IgD-negative memory B cell (primary cell): ENCODE results near the gene TAL1. TPM values are rescaled to one million over a fixed set of nuclear protein-coding genes. Genes with fewer than 3 reads are reported as not detected.
A peak's percentile ranks its signal among the peaks of the same experiment; 100 is the strongest.
"Not testable (repeated sequence)": the region's sequence is repeated elsewhere in the genome, so short reads cannot be mapped to it uniquely, and the experiment has no call there.

ENCODE experiments used
- H3K27ac Mint-ChIP-seq, 3 donors: one replicate each; pipeline ENCODE4 v1.8.0; 2020 to 2022; ENCODE audit warnings: mild to moderate bottlenecking in 3 of 3, mixed read lengths in 3 of 3, moderate library complexity in 1 of 3
- H3K27me3 Mint-ChIP-seq: one replicate; pipeline ENCODE4 v1.8.0; 2021; ENCODE audit warnings: mixed read lengths
- H3K36me3 Mint-ChIP-seq: one replicate; pipeline ENCODE4 v1.8.0; 2020; ENCODE audit warnings: mild to moderate bottlenecking, mixed read lengths
- H3K4me1 Mint-ChIP-seq, 3 donors: one replicate each; pipeline ENCODE4 v1.8.0; 2020 to 2022; ENCODE audit warnings: mixed read lengths in 3 of 3, mild to moderate bottlenecking in 1 of 3
- H3K4me3 Mint-ChIP-seq, 4 donors: one replicate each; pipeline ENCODE4 v1.8.0; 2020 to 2022; ENCODE audit warnings: mild to moderate bottlenecking in 4 of 4, mixed read lengths in 4 of 4, moderate library complexity in 3 of 4
- H3K9me3 Mint-ChIP-seq, 3 donors: one replicate each; pipeline ENCODE4 v1.8.0; 2020 to 2021; ENCODE audit warnings: mixed read lengths in 3 of 3, mild to moderate bottlenecking in 1 of 3
- polyA plus RNA-seq: library from polyadenylated mRNA; unstranded; fragments of 300-500 nt; fragmentation: Illumina TruSeq; gene quantifications from one replicate; pipeline ENCODE4 v1.2.3, GENCODE V29; 2021

TAL1 gene
- polyA plus RNA-seq, 1 donor from 2014 or later: 0.19 TPM

DNA sequence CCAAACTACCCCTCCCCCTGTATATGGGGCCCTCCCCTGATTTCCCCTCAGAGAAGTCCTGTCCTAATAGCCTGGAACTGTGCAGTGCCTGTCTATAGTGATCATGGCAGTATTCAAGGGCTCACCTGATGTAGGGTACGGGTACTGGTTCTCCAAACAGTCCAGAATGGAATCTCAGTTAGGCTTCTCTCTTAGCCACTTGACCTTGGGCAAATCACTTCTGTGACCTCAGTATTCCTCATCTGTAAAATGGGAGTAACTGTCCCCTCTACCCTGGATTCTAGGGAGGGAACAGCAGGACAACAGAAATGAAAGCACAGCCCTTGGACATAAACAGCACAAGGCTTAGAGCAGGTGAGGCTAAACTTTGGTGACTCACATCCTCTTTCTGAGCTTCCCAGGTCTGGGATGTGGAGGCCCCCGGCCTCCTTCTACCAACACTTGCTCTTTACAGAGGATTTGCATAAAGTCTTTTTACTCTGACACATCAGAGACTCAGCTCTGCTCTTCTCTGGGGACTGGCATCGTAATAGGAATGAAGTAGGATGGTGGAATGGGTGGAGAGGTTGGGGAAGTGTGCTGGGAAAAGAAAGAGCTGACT is 22.2 kb downstream of the TAL1 start:
- Mint-ChIP-seq H3K27me3 (peaks cover 17% of the 10 kb centered on the region), H3K4me3 (no peak overlapping the region), H3K36me3 (no peaks in the 10 kb centered on the region), H3K9me3 (no peaks in the 10 kb centered on the region), H3K4me1 (no peaks in the 10 kb centered on the region), H3K27ac (peak overlapping the region in 1 of 3 donors; percentile 17)

DNA sequence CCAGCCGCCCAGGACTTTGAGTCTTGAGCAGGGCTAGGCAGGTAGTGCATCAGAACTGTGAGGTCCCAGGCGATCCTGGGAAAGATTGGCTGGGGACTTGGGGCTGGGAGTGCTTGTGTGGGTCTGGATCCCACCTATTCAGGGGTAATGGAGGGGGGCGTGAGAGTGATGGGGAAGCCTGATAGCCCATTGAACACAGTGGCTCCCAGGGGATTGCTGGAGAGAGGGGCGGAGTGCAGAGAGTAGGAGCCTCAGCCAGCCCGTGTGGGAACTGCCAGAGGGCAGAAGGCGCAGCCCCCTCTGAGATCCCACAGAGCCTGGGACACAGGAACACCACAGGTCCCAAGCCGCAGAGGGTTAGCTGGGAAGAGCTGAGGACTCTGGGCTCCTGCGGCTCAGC is 22.9 kb downstream of the TAL1 start:
- peaks cover 0 to 4% (median 4%) of the 10 kb centered on the region in 3 donors for H3K9me3 Mint-ChIP-seq
- H3K27ac Mint-ChIP-seq: no peak overlapping the region
- peaks cover 22% of the 10 kb centered on the region for H3K27me3 Mint-ChIP-seq
- no peaks in the 10 kb centered on the region for H3K36me3 Mint-ChIP-seq
- no peaks in the 10 kb centered on the region for H3K4me1 Mint-ChIP-seq
- H3K4me3 Mint-ChIP-seq: no peak overlapping the region

DNA sequence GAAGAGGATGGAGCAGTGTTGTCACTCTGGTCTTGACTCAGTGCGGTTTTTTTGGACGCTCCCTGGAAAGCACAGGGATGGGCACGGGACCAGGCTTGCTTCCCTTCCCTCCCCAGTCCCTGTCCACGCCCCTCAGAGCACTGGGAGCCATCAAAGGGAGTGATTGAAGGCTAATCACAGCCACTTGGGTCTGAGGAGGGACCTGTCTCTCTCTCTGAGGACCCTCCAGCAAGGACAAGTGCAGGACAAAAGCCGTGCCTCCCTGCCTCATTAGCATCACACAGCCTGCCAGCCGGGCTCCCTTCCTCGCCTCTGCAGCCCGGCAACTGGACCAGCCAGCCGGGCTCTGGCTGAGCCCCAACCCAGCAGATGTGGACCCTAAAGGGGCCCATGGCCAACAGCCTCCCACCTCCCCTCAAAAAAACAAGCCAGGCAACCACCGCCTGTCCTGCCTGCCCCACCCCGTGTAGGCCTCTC is 23.6 kb downstream of the TAL1 start:
- H3K9me3 Mint-ChIP-seq: peaks cover 0 to 11% (median 4%) of the 10 kb centered on the region in 3 donors
- H3K27ac Mint-ChIP-seq: no peak overlapping the region
- peaks cover 24% of the 10 kb centered on the region for H3K27me3 Mint-ChIP-seq
- peaks cover 0 to 4% (median 3%) of the 10 kb centered on the region in 3 donors for H3K4me1 Mint-ChIP-seq
- no peak overlapping the region for H3K4me3 Mint-ChIP-seq
- H3K36me3 Mint-ChIP-seq: no peaks in the 10 kb centered on the region

DNA sequence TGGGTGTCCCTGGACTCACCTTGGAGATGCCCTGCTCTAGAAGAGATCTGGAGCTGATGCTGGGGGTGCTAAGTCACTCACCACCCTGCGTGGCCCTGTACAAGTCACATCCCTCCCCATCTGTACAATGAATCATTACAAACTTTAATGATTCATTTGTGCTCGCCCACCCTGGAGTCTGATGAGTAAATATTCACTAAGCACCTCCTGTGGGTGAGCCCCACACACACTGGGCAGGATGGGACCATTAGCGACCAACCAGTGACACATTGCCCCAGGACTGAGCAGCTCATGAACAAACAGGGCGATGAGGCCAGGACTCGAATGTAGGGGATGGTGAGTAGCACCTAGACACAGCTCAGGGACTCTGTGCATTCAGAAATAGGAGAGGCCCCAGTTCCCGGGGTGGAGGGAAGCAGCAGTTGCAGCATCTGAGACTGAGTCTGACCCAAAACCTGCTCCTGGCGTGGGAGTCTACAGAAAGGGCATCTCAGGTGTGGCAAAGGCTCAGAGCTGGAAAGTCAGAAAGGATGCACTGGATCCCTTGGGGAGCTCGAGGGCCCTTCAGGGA is 24.1 kb downstream of the TAL1 start:
- H3K27ac Mint-ChIP-seq: no peak overlapping the region
- H3K9me3 Mint-ChIP-seq: peaks cover 0 to 16% (median 6%) of the 10 kb centered on the region in 3 donors
- H3K4me3 Mint-ChIP-seq: no peak overlapping the region
- peaks cover 24% of the 10 kb centered on the region for H3K27me3 Mint-ChIP-seq
- H3K36me3 Mint-ChIP-seq: no peaks in the 10 kb centered on the region
- H3K4me1 Mint-ChIP-seq: peaks cover 0 to 6% (median 5%) of the 10 kb centered on the region in 3 donors

DNA sequence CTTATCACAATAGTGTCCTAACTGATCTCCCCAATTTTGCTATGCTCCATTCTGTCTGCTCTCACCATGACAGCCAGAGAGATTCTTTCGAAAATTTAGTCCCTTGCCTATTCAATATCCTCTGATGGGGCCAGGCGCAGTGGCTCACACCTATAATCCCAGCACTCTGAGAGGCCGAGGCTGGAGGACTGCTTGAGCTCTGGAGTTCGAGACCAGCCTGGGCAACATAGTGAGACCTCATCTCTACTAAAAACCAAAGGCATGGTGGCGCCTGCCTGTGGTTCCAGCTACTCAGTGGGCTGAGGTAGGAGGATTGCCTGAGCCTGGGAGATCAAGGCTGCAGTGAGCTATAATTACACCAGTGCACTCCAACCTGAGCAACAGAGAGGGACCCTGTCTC is 26.1 kb downstream of the TAL1 start:
- no peak overlapping the region for H3K4me3 Mint-ChIP-seq
- H3K4me1 Mint-ChIP-seq: peaks cover 0 to 6% (median 5%) of the 10 kb centered on the region in 3 donors
- peaks cover 0 to 16% (median 6%) of the 10 kb centered on the region in 3 donors for H3K9me3 Mint-ChIP-seq

DNA sequence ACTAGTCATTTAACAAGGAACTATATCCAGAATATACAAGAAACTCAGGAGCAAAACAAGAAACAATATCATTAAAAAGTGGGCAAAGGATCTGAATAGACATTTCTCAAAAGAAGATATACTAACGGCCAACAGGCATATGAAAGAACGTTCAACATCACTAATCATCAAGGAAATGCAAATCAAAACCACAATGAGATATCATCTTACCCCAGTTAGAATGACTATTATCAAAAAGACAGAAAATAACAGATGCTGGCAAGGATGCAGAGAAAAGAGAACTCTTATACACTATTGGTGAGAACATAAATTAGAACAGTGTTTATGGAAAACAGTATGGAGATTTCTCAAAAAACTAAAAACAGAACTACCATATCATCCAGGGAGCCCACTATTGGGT is 28.5 kb downstream of the TAL1 start:
- Mint-ChIP-seq H3K27me3 (peaks cover 29% of the 10 kb centered on the region), H3K9me3 (peaks cover 0 to 16% (median 6%) of the 10 kb centered on the region in 3 donors), H3K4me3 (peak overlapping the region in 1 of 4 donors; percentile 45)
- not testable (repeated sequence) for H3K27ac Mint-ChIP-seq, H3K36me3 Mint-ChIP-seq, H3K4me1 Mint-ChIP-seq

More for the DNA sequence above, 26.1 kb downstream of the TAL1 start:
- H3K27me3 Mint-ChIP-seq: peaks cover 25% of the 10 kb centered on the region
- H3K36me3 Mint-ChIP-seq: no peaks in the 10 kb centered on the region
- H3K27ac Mint-ChIP-seq: no peak overlapping the region

DNA sequence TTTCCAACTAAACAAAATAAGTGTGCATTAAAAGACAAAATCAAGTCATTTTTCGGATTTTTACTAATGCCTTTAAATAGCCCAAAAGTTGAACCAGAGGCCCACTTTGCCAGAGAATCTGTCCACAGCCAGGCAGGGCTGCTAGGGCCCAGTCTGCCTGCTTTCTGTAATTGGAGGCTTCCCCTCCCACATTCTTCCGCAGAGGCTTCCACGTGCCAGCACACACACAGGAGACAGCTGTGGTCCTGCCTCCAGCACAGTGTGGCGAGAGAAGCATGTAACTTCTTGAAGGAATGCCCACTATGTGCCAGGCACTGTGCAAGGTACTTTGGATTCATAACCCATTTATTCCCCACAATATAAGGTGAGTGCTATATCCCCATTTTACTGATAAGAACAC is 30.8 kb downstream of the TAL1 start:
- H3K36me3 Mint-ChIP-seq: no peaks in the 10 kb centered on the region
- H3K4me3 Mint-ChIP-seq: no peak overlapping the region
- H3K4me1 Mint-ChIP-seq: peaks cover 0 to 6% (median 5%) of the 10 kb centered on the region in 3 donors
- peaks cover 0 to 16% (median 6%) of the 10 kb centered on the region in 3 donors for H3K9me3 Mint-ChIP-seq
- H3K27me3 Mint-ChIP-seq: peaks cover 30% of the 10 kb centered on the region
- no peak overlapping the region for H3K27ac Mint-ChIP-seq

DNA sequence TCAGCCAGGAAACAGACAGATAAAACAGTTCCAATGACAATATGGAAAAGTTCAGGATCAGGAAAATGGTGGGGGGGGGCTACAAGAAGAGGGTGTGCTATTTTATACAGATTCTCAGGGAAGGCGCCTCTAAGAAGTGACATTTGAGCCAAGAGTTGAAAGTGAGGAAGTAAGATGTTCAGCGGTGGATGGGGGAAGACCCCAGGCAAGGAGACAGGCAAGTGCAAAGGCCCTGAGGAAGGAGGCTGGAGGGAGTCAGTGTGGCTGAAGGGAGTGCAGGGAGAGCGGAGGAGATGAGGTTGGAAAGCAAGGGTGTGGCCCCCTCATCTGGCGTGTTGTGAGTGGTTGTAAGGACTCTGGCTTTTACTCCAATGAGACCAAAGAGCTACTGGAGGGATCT is 33.8 kb downstream of the TAL1 start:
- Mint-ChIP-seq H3K9me3 (peaks cover 0 to 3% (median 2%) of the 10 kb centered on the region in 3 donors), H3K4me1 (peaks cover 0 to under 1% (median under 1%) of the 10 kb centered on the region in 3 donors), H3K27ac (no peak overlapping the region), H3K36me3 (no peaks in the 10 kb centered on the region), H3K4me3 (peak overlapping the region in 1 of 4 donors; percentile 13), H3K27me3 (peaks cover 20% of the 10 kb centered on the region)

DNA sequence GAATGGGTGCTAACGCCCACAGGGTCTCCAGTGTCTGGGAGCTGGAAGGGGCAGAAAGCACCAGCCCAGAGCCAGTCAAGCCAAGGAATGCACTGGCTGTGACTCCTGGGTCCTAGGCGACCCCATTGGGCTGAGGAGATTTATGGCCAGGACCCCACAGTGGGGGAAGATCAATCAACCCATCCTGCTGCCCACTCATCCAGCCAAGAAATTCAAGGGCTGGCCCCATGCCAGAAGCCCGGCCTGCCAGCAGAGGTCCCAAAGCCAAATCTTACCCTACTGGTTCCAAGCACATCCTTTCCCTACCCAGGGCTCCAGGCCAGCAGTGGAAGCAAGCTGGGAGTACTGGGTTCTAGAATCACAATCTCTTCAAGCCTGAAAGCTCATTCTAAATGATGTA is 35.4 kb downstream of the TAL1 start:
- H3K27ac Mint-ChIP-seq: no peak overlapping the region
- H3K36me3 Mint-ChIP-seq: no peaks in the 10 kb centered on the region
- peaks cover 0 to 3% (median 3%) of the 10 kb centered on the region in 3 donors for H3K4me1 Mint-ChIP-seq
- peaks cover 22% of the 10 kb centered on the region for H3K27me3 Mint-ChIP-seq
- no peak overlapping the region for H3K4me3 Mint-ChIP-seq
- no peaks in the 10 kb centered on the region for H3K9me3 Mint-ChIP-seq

DNA sequence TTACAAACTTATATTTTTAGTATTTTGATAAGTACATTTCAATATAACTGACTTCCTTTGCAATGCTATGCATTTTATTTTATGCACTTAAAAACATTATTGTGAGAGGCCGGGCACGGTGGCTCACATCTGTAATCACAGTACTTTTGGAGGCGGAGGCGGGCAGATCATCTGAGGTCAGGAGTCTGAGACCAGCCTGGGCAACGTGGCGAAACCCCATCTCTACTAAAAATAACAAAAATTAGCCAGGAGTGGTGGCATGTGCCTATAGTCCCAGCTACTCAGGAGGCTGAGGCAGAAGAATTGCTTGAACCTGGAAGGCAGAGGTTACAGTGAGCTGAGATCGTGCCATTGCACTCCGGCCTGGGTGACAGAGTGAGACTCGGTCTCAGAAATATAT is 36.0 kb downstream of the TAL1 start:
- not testable (repeated sequence) for H3K4me1 Mint-ChIP-seq, H3K9me3 Mint-ChIP-seq, H3K4me3 Mint-ChIP-seq, H3K36me3 Mint-ChIP-seq, H3K27ac Mint-ChIP-seq
- H3K27me3 Mint-ChIP-seq: peaks cover 19% of the 10 kb centered on the region

DNA sequence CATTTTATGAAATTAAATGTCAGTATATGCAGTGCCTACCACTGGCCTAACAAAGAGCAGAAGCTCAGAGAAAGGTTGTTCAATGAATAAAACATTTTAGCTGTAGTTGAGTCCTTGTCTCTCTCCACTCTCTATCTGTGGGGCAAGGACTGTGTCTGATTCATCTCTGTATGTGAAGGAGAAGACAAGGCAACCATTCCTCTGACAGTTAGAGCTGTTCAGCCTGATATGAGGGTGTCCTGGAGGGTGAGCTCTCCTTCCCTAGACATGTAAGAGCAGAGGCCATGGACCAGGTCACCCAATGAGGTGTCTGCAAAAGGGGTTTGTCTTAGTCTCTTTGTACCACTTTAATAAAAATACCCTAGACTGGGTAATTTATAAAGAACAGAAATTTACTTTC is 37.7 kb downstream of the TAL1 start:
- Mint-ChIP-seq H3K4me1 (peaks cover 0 to 3% (median 3%) of the 10 kb centered on the region in 3 donors), H3K4me3 (no peak overlapping the region), H3K9me3 (no peaks in the 10 kb centered on the region), H3K27ac (no peak overlapping the region), H3K27me3 (peaks cover 13% of the 10 kb centered on the region), H3K36me3 (no peaks in the 10 kb centered on the region)

DNA sequence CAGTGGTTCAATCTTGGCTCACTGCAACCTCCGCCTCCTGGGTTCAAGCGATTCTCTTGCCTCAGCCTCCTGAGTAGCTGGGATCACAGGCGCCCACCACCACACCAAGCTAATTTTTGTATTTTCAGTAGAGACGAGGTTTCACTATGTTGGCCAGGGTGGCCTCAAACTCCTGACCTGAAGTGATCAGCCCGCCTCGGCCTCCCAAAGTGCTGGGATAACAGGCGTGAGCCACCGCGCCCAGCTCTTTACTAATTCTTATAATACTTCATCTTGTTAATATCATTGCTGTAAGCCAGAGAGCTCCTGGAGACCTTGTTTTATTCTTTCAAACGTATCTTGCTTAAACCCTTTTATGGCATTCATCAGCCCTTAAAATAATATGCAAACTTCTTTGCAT is 38.5 kb downstream of the TAL1 start:
- H3K4me1 Mint-ChIP-seq, H3K9me3 Mint-ChIP-seq, H3K36me3 Mint-ChIP-seq, H3K27ac Mint-ChIP-seq, H3K27me3 Mint-ChIP-seq, H3K4me3 Mint-ChIP-seq: not testable (repeated sequence)

DNA sequence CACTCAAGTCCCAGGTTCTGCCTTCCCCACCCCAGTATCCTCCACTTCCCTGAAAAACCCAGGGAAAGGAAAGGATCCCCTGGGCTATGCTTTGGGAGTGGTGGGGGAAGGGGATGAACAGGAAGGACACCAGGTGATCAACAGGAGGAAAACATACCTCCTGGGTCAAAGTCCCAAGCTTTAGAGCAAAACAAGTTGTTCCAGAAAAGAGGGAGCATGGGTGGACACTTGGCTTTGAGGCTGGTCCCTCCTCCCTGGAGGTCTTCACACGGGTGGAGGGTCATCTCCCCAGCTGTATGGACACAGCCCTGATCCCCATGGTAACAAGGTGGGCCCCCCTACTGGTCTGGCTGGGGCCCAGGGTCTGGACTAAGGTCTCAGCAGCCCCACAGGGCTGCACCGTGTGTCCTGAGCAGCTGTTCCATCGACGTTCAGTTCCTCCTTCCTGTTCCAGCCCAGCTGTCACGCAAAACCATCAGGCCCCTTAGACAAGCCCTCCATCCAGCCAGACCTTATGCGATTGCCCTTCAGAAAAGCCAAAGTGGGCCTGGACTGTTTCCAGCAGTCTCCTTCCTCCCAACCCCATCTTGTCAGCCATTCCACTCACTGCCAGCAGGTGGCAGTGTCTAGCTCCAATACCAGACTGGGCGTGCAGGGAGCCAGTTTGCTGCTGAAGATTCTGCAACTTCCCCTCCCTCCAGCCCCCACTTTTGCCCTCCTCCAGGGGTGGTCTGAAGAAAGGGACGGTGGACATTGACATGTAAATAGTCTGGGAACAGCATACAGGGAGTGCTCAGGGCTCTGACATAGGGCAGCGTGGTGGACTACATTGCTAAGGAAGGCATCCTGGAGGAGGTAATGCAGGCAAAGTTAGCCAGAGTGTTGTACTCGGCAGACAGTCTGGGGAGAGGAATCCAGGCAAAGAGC is 39.3 kb downstream of the TAL1 start:
- Mint-ChIP-seq H3K36me3 (no peaks in the 10 kb centered on the region), H3K4me3 (no peak overlapping the region), H3K27ac (peak overlapping the region in 1 of 3 donors; percentile 14), H3K27me3 (peaks cover 7% of the 10 kb centered on the region), H3K9me3 (no peaks in the 10 kb centered on the region), H3K4me1 (peaks cover 0 to 3% (median 3%) of the 10 kb centered on the region in 3 donors)

DNA sequence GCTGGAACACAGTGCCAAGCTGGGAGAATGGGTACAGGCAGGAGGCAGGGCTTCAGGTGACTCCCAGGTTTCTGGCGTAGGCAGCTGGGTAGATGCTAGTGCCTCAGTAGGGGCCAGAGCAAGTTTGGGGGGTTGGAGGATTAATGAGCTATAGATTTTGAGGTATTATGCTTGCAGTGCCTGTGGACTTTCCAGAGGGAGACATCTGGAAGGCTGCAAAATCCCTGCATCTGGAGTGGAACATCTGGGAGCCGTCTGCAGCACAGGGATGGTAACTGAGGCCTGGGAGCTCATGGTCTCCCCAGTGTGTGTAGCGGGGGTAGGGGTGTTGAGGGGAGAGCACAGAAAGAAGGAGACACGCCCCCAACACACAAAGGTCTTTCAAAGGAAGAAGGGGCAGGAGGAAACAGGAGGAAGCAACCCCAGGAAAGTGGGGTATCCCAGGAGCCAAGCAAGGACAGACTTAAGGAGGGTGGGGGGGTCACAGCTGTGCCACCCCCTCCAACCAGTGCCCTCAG is 40.0 kb downstream of the TAL1 start:
- Mint-ChIP-seq H3K4me1 (peaks cover 0 to 3% (median 3%) of the 10 kb centered on the region in 3 donors), H3K36me3 (no peaks in the 10 kb centered on the region), H3K9me3 (no peaks in the 10 kb centered on the region), H3K4me3 (no peak overlapping the region), H3K27ac (no peak overlapping the region), H3K27me3 (peaks cover 6% of the 10 kb centered on the region)

DNA sequence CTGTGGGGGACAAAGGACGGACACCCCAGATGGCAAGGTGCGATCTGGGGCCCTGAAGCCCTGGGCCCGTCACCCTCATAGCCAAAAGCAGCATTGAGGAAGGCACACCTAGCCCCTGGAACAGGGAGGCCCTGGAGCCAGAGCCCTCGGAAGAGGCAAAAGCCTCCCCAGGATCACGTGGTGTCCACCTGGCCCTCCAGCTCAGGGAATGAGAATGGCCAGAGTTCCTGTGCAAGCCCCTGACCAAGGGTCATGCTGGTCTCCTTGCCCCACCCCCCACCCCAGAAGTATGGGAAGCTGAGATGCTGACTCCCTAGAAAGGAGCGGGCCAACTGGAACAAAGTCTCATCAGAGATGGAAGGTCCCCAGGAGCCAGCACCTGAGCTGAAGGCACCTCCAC is 41.2 kb downstream of the TAL1 start:
- Mint-ChIP-seq H3K27me3 (peaks cover 6% of the 10 kb centered on the region), H3K4me1 (peaks cover 0 to 3% (median 3%) of the 10 kb centered on the region in 3 donors), H3K4me3 (no peak overlapping the region), H3K27ac (peak overlapping the region in 1 of 3 donors; percentile 73), H3K36me3 (no peaks in the 10 kb centered on the region), H3K9me3 (no peaks in the 10 kb centered on the region)
